G401.6 (cell line): ENCODE data around the gene ZNF677.
"Not testable (repeated sequence)": the region's sequence is repeated elsewhere in the genome, so short reads cannot be mapped to it uniquely, and the experiment has no call there.

Experiments
- FAIRE-seq: peaks from 2 replicates; lab custom pipeline; 2012; peaks lifted over from hg19 to GRCh38; lab: Jason Lieb, UNC

Gene ZNF677

DNA sequence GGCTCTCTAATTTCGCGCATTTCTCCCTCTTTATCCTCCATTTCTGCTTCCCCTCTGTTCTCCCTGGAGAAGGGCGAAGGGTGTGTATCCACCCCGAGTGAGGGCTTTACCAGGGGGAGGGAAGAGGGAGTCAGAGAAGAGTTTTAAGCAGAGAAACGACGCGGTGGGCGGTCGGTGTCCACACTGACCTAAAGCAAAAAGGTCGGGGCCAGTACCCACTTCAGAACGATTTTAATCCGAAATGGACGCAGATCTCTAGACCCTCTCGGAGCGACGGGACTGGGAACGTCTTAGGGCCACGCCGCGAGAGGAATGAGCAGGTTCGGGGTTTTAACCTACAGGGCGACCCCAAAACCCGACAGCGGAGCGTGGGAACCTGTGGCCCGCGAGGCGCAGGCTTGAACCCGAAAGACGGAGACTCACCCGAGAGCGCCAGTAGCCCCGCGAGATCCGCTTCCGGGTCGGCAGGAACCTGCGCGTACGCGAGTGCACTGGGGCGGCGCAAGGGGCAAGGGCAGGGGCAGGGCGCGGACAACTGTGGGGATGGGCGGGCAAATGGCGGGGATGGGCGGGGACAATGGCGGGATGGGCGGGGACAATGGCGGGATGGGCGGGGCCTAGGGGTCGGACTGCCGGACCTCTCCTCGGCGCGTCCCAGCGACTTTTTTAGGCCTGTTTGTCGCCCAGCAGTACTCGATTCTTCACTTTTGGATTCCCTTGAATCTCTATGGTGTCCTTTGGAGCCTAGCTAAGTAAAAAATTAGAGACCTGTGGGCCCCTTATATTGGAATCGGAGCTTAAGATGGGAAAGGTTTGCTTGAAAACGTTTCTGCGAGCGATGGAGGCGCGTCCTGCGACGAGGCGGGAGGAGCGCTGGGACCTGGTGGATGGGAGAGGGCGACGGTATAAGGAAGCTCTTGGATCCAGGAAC is at the start of gene ZNF677:
Gene ZNF677, minus strand, starts transcription at position 463 of the 931 bp plus-strand sequence. CDS start 3,323 bp downstream, outside the sequence.
- FAIRE-seq: no peak

DNA sequence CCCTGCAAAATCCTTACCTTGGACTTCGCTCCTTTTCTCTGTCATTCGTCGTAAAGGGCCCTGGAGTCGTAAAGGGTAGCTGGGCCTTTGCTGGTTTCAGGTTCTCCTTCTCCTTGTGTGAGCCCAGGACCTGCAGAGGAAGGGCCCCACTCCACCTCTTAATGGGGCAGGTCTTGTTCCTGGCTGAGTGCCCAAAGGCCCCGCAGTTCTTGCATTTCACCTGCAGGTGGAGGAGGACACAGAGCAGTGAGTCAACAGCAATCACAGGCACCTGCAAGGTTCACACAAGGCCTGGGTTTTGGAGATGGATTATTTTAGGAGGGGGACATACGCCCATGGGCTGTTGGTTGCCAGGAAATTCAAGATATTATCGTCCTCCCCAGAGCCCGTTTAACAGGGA is 46.7 kb upstream of the ZNF677 start:
- not testable (repeated sequence) for FAIRE-seq

GRCh38 chr19:53294786-53295441 is 40.2 kb upstream of the ZNF677 start:
- FAIRE-seq: peak; percentile 3

- FAIRE-seq: no peak
Observed at GRCh38 chr19:53290758-53291549, 36.3 kb upstream of the ZNF677 start.

- FAIRE-seq: no peak
Observed at GRCh38 chr19:53285087-53285486, 30.4 kb upstream of the ZNF677 start.

GRCh38 chr19:53281947-53282346 is 27.3 kb upstream of the ZNF677 start:
- not testable (repeated sequence) for FAIRE-seq

DNA sequence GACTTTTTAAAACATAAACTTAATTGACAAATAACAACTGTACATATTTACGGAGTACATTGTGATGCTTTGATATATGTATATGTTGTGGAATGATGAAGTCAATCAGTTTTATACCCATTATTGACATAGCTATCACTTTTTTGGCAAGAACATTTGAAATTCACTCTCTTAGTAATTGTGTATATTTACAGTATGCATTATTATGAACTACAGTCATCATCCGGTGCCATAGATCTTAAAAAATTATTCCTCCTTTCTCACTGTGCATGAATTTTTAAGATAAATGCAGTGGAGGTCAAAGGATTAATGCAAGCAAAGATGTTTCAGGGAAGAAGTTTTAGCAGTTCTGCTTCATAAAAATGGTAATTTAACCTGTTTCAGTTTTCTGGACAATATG is 20.8 kb upstream of the ZNF677 start:
- FAIRE-seq: no peak

GRCh38 chr19:53272044-53272443 is 17.4 kb upstream of the ZNF677 start:
- no peak for FAIRE-seq

DNA sequence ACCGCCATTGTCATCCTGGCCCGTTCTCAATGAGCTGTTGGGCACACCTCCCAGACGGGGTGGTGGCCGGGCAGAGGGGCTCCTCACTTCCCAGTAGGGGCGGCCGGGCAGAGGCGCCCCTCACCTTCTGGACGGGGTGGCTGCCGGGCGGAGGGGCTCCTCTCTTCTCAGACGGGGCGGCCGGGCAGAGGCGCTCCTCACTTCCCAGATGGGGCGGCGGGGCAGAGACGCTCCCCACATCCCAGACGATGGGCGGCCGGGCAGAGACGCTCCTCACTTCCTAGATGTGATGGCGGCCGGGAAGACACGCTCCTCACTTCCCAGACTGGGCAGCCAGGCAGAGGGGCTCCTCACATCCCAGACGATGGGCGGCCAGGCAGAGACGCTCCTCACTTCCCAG is 15.2 kb upstream of the ZNF677 start:
- not testable (repeated sequence) for FAIRE-seq

DNA sequence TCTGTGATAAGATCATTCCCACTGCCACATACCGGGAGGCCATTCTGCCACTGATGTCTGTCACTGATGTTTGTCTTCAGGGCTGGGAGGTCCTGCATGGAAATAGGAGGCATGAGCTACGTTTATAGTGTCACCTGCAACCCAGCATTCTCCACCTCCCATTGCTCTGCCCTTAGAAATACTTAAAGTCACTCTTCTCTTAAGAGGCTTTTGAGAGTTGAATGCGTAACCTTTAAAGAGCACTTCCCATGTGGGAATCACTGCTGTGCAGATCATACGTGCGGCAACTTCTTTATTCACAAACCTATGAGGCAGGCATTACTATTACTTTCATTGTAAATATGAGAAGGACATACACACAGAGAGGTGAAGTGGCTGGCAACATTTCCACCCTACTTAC is 12.9 kb upstream of the ZNF677 start, which contains the start of gene VN1R4:
Gene VN1R4, minus strand, starts transcription at position 101 of the 400 bp plus-strand sequence. Its CDS starts 58 bp downstream, at position 43.
- not testable (repeated sequence) for FAIRE-seq

- FAIRE-seq: not testable (repeated sequence)
Observed at GRCh38 chr19:53257715-53258342, 3.2 kb upstream of the ZNF677 start, which contains the start of gene VN1R2. Gene VN1R2, plus strand, starts transcription at chr19:53258292. Its CDS starts 84 bp downstream, at chr19:53258376.

DNA sequence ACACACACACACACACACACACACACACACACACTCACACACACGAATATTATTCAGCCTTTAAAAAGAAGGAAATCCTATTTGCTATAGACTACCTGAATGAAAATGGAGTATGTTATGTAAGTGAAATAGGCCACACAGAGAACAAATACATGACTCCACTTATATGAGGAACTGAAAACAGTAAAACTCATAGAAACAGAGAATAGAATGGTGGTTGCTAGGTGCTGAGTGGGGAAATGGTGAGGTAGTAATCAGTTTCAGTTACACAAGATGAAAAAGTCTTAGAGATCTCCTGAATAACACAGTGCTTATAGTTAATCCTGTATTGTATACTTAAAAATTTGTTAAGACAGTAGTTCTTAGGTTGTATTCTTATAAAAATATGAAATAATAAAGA is 8.2 kb downstream of the ZNF677 start:
- no peak for FAIRE-seq

DNA sequence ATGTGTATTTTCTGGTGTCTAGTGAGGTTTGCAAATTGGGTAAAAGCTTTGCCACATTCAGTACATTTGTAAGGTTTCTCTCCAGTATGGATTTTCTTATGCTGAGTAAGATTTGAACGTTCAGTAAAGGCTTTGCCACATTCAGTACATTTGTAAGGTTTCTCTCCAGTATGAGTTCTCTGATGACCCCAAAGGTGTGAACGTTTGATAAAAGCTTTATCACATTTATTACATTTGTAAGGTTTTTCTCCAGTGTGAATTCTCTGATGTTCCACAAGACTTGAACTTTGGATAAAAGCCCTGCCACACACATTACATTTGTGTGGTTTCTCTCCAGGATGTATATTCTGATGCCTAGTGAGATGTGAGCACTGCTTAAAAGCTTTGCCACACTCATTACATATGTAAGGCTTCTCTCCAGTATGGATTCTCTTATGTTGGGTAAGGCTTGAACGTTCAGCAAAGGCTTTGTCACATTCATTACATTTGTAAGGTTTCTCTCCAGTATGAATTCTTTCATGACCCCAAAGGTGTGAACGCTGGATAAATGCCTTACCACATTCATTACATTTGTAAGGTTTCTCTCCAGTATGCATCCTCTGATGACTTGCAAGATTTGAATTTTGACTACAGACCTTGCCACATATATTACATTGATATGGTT is 17.4 kb downstream of the ZNF677 start:
- FAIRE-seq: no peak

DNA sequence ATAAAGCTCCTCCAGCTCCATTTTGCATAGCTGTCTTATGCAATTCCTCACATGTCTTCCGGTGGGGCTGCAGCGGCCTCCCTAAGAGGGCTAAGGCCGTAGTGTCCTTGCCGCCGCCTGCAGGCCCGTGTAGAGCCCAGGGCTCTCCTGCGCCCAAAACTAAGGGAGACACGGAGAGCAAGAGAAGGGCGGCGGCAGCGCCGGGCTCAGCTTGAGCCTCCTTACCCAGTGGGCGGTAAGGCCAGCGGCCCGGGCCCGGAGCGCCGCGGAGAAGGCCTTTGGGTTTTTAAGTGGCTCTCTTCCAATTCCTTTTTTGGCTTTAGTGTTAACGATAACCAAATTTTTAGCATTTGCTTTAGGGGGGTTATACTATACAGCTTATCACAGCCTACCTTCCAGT is 30.1 kb downstream of the ZNF677 start:
- FAIRE-seq: no peak

DNA sequence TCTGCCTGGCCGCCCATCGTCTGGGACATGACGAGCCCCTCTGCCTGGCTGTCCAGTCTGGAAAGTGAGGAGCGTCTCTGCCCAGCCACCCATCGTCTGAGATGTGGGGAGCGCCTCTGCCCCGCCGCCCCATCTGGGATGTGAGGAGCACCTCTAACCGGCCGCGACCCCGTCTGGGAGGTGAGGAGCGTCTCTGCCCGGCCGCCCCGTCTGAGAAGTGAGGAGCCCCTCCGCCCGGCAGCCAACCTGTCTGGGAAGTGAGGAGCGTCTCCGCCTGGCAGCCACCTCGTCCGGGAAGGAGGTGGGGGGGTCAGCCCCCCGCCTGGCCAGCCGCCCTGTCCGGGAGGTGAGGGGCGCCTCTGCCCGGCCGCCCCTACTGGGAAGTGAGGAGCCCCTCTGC is 32.0 kb downstream of the ZNF677 start:
- FAIRE-seq: not testable (repeated sequence)

DNA sequence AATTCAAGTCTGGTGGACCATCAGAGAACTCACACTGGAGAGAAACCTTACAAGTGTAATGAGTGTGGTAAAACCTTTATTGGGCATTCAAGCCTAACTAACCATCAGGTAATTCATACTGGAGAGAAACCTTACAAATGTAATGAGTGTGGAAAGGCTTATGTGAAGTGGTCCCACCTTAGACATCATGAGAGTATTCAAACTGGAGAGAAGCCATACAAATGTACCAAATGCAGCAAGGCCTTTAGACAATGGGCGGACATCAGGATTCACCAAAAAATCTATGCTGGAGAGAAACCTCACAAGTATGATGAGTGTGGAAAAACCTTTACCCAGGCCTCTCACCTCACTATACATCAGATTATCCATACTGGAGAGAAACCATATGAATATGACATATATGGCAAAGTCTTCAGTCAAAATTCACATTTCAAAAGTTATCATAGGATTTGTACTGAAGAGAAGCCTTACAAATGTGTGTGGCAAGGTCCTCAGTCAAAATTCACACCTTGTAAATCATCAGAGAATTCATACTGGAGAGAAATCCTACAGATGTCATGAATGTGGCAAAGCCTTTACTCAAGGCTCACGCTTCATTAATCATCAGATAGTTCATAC is 41.9 kb downstream of the ZNF677 start:
- FAIRE-seq: no peak

DNA sequence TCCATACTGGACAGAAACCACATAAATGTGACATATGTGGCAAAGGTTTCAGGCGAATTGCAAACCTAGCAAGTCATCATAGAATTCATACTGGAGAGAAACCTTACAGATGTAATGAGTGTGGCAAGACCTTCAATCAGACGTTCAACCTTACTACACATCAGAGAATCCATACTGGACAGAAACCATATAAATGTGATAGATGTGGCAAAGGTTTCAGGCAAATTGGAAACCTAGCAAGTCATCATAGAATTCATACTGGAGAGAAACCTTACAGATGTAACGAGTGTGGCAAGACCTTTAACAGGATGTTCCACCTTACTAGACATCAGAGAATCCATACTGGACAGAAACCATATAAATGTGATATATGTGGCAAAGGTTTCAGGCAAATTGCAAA is 43.1 kb downstream of the ZNF677 start:
- not testable (repeated sequence) for FAIRE-seq

DNA sequence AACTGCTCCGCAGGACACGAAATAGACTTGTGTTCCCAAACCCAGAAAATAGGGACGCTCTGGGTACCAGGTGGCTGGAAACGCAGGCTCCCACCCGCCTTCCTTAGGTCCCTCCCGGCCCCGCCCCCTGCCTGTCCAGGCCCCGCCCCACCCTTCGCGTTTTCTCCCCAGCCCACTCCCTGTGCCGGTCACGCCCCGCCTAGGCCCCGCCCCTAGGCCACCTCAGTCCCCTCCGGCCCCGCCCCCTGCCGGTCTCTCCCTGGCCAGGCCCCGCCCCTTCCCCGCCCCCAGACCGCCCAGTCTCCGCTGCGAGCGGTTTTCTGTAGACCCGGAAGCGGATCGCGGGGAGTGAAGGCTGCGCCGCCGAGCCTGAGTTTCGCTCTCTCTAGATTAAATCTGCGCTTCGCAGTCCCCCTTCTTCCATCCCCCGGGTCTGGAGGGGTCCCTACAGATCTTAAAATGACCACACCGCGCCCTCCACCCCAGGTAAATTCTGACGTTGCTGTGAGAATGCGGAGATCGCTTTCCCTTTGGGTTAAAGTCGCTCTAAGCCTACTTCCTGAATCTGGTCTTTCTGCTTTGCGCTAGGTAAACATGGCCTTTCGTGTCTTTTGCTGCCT is 57.8 kb downstream of the ZNF677 start:
- no peak for FAIRE-seq

DNA sequence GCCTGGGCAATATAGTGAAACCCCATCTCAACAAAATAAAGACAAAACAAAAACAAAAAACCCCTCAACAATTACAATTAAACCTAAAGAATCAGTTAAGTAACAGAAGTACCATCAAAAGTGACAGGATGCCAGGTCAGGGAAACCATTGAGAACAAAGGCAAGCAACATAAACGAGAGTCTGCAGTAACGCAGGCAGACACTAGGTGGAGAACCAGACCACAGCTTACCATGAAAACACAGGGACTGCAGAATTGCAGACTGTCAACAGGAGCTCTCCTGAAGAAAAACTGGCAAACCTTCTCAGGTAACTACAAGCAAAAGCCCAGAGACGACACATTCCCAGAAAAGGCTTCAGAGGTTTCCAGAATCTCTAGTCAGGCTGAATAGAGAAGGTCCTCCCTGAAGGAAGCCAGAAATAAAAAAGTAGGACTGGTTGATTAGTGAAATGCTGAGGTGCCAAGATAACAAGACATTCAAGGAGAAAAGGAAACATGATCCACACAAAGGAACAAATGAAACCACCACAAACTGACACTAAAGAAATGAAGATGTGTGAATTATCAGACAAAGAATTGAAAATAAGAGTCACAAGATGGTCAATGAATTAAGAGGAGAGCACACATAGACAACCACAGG is 59.3 kb downstream of the ZNF677 start:
- FAIRE-seq: no peak
